Effector memory CD4-positive, alpha-beta T cell (primary cell): ENCODE measurements around the gene PPP2CA.
"Not testable (repeated sequence)": the region's sequence is repeated elsewhere in the genome, so short reads cannot be mapped to it uniquely, and the experiment has no call there.

Source experiments
- DNase-seq, 3 donors: peaks; one replicate each; pipeline ENCODE4 v3.0.0-alpha.2; 2020
- H3K27ac ChIP-seq: 2 replicates; pipeline ENCODE4 v1.7.0; 2013; ENCODE audit warnings: mild to moderate bottlenecking, low read length, moderate library complexity; ENCODE audit not compliant: insufficient read depth, poor library complexity, severe bottlenecking
- H3K27me3 ChIP-seq: replicated peaks from 2 replicates; pipeline ENCODE4 v1.7.0; 2013; ENCODE audit warnings: mild to moderate bottlenecking, low read length; ENCODE audit not compliant: insufficient read depth, control insufficient read depth, poor library complexity, severe bottlenecking
- H3K36me3 ChIP-seq: 2 replicates; pipeline ENCODE4 v1.7.0; 2013; ENCODE audit warnings: mild to moderate bottlenecking, low read length, moderate library complexity; ENCODE audit not compliant: control insufficient read depth, insufficient read depth
- H3K4me1 ChIP-seq: 2 replicates; pipeline ENCODE4 v1.7.0; 2013; ENCODE audit warnings: low read length, mild to moderate bottlenecking; ENCODE audit not compliant: control insufficient read depth, insufficient read depth, poor library complexity, severe bottlenecking
- H3K4me3 ChIP-seq: 2 replicates; pipeline ENCODE4 v1.7.0; 2013; ENCODE audit warnings: low read length, low read depth, mild to moderate bottlenecking; ENCODE audit not compliant: insufficient read depth, poor library complexity, severe bottlenecking
- H3K9me3 ChIP-seq: 2 replicates; pipeline ENCODE4 v1.7.0; 2013; ENCODE audit warnings: mild to moderate bottlenecking, low read length, moderate library complexity; ENCODE audit not compliant: control insufficient read depth

Gene PPP2CA

DNA sequence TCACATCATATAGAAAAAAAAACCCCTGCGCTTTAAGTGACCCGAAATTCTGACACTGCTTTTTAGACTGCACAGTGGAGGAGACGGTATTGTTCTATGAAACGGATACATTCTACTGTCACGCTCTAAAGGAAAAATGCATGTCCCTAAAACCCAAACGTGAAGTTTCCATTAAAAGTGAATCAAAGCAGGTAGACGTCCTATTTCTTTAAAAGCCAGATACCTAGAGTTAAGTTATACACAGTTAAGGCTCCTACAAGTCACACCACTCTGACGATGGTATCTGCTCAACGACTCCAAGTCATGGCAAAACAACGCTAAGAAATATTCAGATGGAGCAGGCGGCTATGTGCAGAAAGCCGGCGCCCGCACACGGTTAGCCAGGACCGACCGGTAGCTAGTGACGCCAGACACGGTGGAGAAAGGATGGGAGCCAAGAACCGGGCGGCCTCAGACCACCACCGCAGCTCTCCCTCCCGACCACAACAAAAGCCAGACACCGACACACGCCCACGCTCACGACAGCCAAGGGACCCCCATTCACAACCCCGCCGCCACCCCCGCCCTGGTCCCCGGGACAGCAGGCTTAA is 49.9 kb downstream of the PPP2CA start:
- Histone ChIP-seq H3K27ac (peak overlapping the region; percentile 98), H3K4me3 (peak overlapping the region; percentile 86), H3K27me3 (no peaks in the 10 kb centered on the region), H3K9me3 (no peaks in the 10 kb centered on the region), H3K36me3 (peaks cover 28% of the 10 kb centered on the region), H3K4me1 (peaks cover 16% of the 10 kb centered on the region)
- DNase-seq, result peak in 2 of 3 donors; percentile 46 to 53

DNA sequence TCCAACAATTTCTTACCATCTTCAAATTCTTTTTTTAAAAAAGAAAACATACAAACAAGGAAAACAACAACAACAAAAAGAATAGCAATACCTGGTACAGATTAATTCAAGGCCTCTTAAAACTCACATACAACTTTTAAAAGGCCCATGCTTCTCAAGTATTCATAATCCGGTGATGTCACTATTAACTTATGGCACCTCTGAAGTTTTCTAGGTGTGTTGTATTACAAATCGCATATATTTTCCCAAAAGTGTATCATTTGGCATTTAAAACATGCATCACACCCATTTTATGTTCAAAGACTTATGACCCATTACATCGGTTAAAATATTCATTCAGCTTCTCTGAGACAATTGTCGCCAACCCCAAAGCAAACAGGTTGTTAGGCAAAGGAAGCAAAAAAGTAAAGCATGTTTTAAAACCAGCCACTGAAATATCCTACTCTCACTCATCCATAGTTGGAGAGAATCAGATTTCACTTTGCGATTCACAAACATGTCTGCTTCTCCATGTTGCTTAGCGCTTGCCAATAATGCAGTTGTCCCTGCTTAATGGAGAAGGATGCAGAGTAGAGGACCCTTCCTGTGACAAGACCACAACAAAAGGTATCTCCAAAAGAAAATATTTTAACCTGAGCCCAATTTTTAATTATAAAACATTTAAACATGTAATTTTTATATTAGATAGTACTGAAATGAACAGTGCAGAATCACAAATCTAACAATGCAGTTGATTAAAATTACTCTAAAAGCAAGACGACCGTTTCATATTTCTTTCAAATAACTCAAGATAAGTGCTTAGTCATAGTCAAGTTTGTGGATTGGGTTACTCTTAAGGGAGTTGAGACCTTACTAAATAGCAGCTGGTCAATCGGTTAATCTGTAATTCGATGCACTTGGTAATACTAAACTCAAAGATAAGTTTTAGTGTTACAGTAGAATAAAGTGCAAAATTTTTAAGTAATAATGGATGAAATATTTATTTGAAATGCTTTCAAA is 50.7 kb downstream of the PPP2CA start:
- H3K27me3 ChIP-seq, result no peaks in the 10 kb centered on the region
- no peaks in the 10 kb centered on the region for H3K9me3 ChIP-seq
- peak overlapping the region; percentile 86 for H3K4me3 ChIP-seq
- DNase-seq, result no peak
- peaks cover 37% of the 10 kb centered on the region for H3K36me3 ChIP-seq
- peaks cover 16% of the 10 kb centered on the region for H3K4me1 ChIP-seq
- peak overlapping the region; percentile 98 for H3K27ac ChIP-seq

DNA sequence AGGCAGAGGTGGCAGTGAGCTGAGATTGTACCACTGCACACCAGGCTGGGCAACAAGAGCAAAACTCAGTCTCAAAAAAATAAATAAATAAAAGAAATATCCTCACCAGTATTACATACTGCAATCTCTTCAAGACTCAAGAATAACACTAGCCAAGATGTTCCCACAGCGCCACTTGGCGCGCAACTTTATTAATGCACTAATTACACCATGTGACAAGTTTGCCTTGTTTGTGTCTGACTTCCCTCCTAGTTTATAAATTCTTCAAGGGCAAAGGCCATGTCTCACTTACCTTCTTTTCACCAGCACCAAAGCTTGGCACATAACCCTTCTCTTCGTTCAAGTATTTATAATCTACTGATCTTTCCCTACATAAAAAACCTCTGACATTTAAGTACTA is 53.9 kb downstream of the PPP2CA start:
- Histone ChIP-seq H3K4me1 (peaks cover 10% of the 10 kb centered on the region), H3K9me3 (no peaks in the 10 kb centered on the region), H3K36me3 (peaks cover 57% of the 10 kb centered on the region), H3K27ac (no peak overlapping the region), H3K4me3 (no peak overlapping the region), H3K27me3 (no peaks in the 10 kb centered on the region)
- no peak for DNase-seq

DNA sequence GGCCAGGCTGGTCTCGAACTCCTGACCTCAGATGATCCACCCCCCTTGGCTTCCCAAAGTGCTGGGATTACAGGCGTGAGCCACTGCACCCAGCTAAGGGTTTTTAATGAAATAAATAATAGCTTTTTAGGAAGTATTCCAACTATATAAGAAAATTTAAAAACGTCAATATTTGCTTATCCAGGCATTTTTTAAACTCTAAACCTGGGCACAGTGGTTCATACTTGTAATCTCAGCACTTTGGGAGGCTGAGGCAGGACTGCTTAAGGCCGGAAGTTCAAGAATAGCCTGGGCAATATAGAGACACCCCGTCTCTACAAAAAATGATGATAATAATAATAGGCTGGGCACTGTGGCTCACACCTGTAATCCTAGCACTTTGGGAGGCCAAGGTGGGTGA is 63.3 kb downstream of the PPP2CA start:
- Histone ChIP-seq H3K4me1 (no peaks in the 10 kb centered on the region), H3K9me3 (no peaks in the 10 kb centered on the region), H3K4me3 (no peak overlapping the region), H3K27me3 (no peaks in the 10 kb centered on the region), H3K36me3 (peaks cover 56% of the 10 kb centered on the region), H3K27ac (no peak overlapping the region)
- DNase-seq, result no peak

DNA sequence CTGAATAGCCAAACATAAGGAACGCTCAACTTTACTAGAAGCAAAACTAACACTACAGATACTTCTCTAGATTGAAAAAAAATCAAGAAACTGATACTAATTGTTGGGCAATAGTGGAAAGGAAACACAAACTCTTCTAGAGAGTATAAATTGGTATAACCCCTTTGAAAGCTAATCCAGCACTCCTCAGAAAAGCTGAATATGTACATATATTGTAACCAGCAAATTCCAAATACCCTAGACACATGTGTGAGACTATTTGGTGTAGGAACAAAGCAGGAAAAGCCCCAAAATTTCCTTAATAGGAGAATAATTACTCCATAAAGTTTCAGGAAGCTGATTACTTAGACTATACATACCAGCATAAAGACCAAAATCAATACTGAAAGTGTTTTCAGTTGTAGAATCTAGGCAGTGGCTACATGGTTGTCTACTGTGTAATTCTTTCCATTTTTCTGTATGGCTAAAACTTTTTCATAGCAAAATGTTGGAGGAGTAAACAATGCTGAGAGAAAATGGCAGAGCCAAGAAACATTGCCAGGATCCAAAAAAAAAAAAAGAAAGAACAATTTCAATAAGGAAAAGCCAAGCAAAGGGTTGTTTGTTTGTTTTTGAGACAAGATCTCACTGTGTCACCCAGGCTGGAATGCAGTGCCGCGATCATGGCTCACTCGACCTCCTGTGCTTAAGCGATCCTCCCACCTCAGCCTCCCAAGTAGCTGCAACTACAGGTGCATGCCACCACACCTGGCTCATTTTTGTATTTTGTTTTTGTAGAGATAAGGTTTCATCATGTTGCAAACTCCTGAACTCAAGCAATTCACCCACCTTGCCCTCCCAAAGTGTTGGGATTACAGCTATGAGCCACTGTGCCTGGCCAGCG is 64.1 kb downstream of the PPP2CA start:
- H3K9me3 ChIP-seq, result no peaks in the 10 kb centered on the region
- no peak overlapping the region for H3K4me3 ChIP-seq
- no peaks in the 10 kb centered on the region for H3K27me3 ChIP-seq
- no peaks in the 10 kb centered on the region for H3K4me1 ChIP-seq
- DNase-seq, result no peak
- no peak overlapping the region for H3K27ac ChIP-seq
- peaks cover 54% of the 10 kb centered on the region for H3K36me3 ChIP-seq

DNA sequence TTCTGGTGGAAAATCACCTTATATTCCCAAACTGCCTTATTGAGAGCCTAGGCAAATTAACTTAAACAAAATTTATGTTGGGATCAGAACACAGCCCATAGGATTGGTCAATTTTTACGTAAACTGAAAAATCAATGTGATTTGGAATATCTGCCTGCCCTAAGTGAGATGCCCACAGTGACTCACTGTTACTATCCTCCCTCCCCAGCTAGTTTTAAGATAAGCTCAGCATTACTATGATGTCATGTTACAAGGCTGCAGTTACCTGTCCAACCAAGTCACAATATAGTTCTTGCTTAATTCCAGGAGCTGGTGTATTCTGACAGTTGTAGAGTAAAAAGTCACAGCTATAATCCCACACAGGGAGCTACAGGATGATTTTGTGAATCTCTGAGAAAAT is 72.2 kb downstream of the PPP2CA start:
- Histone ChIP-seq H3K27ac (no peak overlapping the region), H3K4me1 (peaks cover 21% of the 10 kb centered on the region), H3K9me3 (no peaks in the 10 kb centered on the region), H3K4me3 (no peak overlapping the region), H3K27me3 (no peaks in the 10 kb centered on the region), H3K36me3 (peaks cover 42% of the 10 kb centered on the region)
- no peak for DNase-seq

DNA sequence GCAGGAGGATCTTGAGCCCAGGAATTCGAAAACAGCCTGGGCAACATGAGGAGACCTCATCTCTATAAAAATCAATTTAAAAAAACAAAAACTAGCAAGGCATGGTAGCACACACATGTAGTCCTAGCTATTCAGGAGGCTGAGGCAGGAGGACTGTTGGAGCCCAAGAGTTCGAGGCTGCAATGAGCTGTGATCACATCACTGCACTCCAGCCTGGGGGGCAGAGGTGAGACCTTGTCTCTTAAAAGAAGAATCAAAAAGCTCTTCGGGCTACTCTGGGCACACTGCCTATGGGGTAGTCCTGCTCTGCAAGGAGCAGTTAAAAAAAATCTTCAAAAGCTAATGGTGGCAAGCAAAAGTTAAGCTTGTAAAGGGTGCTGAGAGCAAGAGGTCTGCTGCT is 72.6 kb downstream of the PPP2CA start:
- Histone ChIP-seq H3K27ac (no peak overlapping the region), H3K4me1 (peaks cover 21% of the 10 kb centered on the region), H3K4me3 (no peak overlapping the region), H3K36me3 (peaks cover 38% of the 10 kb centered on the region), H3K27me3 (no peaks in the 10 kb centered on the region), H3K9me3 (no peaks in the 10 kb centered on the region)
- no peak for DNase-seq

DNA sequence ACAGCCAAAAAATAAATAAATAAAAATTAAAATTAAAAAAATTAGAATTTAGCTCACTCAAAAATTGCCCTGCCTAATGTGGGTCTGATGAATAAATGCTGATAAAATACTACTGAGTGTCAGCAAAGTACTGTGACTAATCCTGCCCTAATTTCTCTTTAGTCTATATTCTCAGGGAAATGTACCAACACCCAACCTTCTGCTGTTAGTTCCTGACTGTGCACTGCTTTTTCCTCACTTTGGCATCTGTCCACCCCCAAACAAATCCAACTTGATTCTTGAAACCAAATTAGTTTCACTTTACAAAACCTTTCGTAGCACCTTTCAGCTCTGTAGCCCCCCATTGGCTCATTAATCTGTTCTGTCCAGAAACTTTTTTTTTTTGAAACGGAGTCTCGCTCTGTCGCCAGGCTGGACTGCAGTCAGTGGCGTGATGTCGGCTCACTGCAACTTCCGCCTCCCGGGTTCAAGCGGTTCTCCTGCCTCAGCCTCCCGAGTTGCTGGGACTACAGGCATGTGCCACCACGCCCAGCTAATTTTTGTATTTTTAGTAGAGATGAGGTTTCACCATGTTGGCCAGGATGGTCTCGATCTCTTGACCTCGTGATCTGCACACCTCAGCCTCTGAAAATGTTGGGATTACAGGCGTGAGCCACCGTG is 73.6 kb downstream of the PPP2CA start:
- not testable (repeated sequence) for H3K4me3 ChIP-seq, H3K27me3 ChIP-seq, H3K9me3 ChIP-seq, H3K27ac ChIP-seq, DNase-seq
- Histone ChIP-seq H3K36me3 (peaks cover 31% of the 10 kb centered on the region), H3K4me1 (peaks cover 21% of the 10 kb centered on the region)

DNA sequence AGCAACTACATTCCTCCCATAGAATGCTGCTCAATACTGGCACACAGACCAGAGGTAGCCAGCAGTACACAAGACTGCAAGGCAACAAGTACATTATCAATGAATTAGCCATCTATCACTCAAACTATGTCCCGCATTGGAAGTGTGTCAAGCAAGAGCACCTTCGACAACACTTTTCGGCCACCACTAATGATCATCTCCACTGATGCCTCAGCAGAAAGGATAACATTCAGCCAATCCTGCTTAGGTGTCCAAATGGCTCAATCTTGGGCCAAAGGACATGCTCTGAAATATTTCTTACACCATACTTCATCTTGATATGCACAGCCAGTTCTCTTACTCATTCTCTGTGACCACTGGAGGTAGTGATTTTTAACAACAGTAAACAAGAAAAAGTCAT is 74.2 kb downstream of the PPP2CA start:
- Histone ChIP-seq H3K27ac (peak overlapping the region; percentile 0), H3K27me3 (no peaks in the 10 kb centered on the region), H3K4me3 (no peak overlapping the region), H3K9me3 (no peaks in the 10 kb centered on the region), H3K4me1 (peaks cover 21% of the 10 kb centered on the region), H3K36me3 (peaks cover 36% of the 10 kb centered on the region)
- DNase-seq, result no peak
